Calu3 (cell line): ENCODE results near the gene PSMD5. TPM values are rescaled to one million over a fixed set of nuclear protein-coding genes. Genes with fewer than 3 reads are reported as not detected.

Experiments used
- BruUV-seq: library from RNA; stranded (reverse); fragments of 400-500 nt; replicated peaks from 2 replicates; lab custom pipeline; 2021; lab: Mats Ljungman, UMichigan
- CTCF ChIA-PET: fragments of 300-600 bp; sonication (Branson Sonifier 250); formaldehyde crosslinking; loops from one replicate; lab custom pipeline; 2022; ENCODE audit warnings: antibody characterized with exemption; lab: Charles Lee
- DNase-seq: peaks from one replicate; pipeline ENCODE4 v3.0.0; 2022
- H3K27ac Mint-ChIP-seq: one replicate; pipeline ENCODE4 v1.8.0; 2022; ENCODE audit warnings: mixed read lengths; ENCODE audit not compliant: unreplicated experiment
- H3K27me3 Mint-ChIP-seq: one replicate; pipeline ENCODE4 v1.8.0; 2022; ENCODE audit warnings: mixed read lengths; ENCODE audit not compliant: unreplicated experiment
- H3K36me3 Mint-ChIP-seq: one replicate; pipeline ENCODE4 v1.8.0; 2022; ENCODE audit warnings: mild to moderate bottlenecking, moderate library complexity, mixed read lengths; ENCODE audit not compliant: insufficient read depth, unreplicated experiment
- H3K4me1 Mint-ChIP-seq: one replicate; pipeline ENCODE4 v1.8.0; 2022; ENCODE audit warnings: mild to moderate bottlenecking, low read depth, mixed read lengths; ENCODE audit not compliant: unreplicated experiment
- H3K4me3 Mint-ChIP-seq: one replicate; pipeline ENCODE4 v1.8.0; 2022; ENCODE audit warnings: mild to moderate bottlenecking, low read depth, moderate library complexity, mixed read lengths; ENCODE audit not compliant: unreplicated experiment
- H3K9me3 Mint-ChIP-seq: one replicate; pipeline ENCODE4 v1.8.0; 2022; ENCODE audit warnings: low read depth, mixed read lengths; ENCODE audit not compliant: unreplicated experiment
- CTCF ChIP-seq: fragments of 200-600 bp; IDR thresholded peaks from one replicate; pipeline ENCODE4 v1.8.0; 2022; ENCODE audit warnings: antibody characterized with exemption; ENCODE audit not compliant: unreplicated experiment
- intact Hi-C: fragments of 100-400 bp; cut with micrococcal nuclease; formaldehyde crosslinking; loops from one replicate; pipeline ENCODE4 v1.10.0; 2022; ENCODE audit not compliant: unreplicated experiment
- total RNA-seq: library from RNA; stranded (reverse); gene quantifications from 2 replicates; pipeline ENCODE4 v1.2.3, GENCODE V29; 2022

PSMD5 gene
- total RNA-seq, 1 experiment from 2014 or later: 34.0 TPM

DNA sequence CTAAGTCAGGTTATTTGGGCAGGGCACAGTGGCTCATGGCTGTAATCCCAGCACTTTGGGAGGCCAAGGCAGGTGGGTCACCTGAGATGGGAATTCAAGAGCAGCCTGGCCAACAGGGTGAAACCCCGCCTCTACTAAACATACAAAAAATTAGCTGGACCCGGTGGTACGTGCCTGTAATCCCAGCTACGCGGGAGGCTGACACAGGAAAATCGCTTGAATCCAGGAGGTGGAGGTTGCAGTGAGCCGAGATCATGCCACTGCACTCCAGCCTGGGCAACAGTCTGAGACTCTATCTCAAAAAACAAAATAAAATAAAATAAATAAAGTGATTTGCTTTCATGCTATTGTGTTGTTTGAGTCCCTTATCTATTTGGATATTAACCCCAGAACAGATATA, 41.3 kb downstream of the PSMD5 start:
- Mint-ChIP-seq H3K27ac (no peak overlapping the region), H3K36me3 (no peaks in the 10 kb centered on the region), H3K4me1 (no peaks in the 10 kb centered on the region), H3K4me3 (no peak overlapping the region), H3K27me3 (no peaks in the 10 kb centered on the region), H3K9me3 (peaks cover 10% of the 10 kb centered on the region)
- DNase-seq: no peak
- intact Hi-C loops: no loop called here
- CTCF ChIA-PET: no interaction called here
- BruUV-seq: no TSS peak
- no peak for TF ChIP-seq CTCF

GRCh38 chr9:120792898-120793765, 49.6 kb downstream of the PSMD5 start, which contains the start of gene FBXW2:
TSS of gene FBXW2 (minus strand) at chr9:120793416. CDS start at chr9:120788258, 5,158 bp downstream.
- peak; percentile 88 for DNase-seq
- no peaks in the 10 kb centered on the region for H3K4me1 Mint-ChIP-seq
- intact Hi-C loops: no loop called here
- no peaks in the 10 kb centered on the region for H3K27me3 Mint-ChIP-seq
- peak within 1 kb of the TSS; percentile 85 for H3K4me3 Mint-ChIP-seq
- H3K27ac Mint-ChIP-seq: peak within 1 kb of the TSS; percentile 93
- no TSS peak for BruUV-seq
- CTCF ChIA-PET: no interaction called here
- H3K9me3 Mint-ChIP-seq: no peaks in the 10 kb centered on the region
- TF ChIP-seq CTCF: no peak
- H3K36me3 Mint-ChIP-seq: peaks cover 17% of the 10 kb centered on the region

DNA sequence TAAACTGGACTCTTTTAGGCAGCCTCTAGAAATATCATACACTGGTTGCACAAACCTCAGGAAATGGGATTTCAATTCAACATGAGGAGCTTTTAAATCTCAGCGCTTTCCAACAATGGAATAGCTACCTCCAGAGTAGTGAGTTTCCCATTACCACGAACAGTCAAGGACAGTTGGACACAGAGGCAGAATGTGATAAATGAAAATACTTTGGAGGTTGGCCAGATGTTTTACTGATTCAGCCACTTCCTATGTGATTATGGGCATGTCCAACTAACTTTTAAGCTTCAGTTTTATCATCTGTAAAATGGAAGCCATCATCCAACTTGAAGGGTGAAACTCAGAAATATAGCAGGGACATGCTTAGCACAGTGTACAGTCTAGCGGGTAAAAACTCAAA, 51.6 kb downstream of the PSMD5 start:
- intact Hi-C loops: no loop called here

DNA sequence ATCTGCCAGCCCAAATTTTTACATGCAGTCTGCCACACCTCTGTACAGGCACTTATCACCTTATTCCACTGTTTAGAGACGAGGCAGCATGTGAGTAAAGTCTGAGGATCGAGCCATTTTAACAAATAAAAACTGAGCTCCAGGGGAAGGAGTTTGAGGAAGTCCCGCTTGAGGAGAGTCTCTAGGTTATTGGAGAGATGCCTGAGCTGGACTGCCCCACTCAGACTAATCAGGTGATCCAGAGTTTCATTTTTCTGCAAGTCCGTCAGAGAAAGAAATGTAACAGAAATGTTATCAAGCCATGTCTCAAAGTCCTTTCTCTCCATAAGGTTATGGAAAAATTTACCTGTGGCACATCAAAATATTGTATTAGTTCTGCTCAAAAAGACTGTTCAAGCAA, 54.8 kb downstream of the PSMD5 start:
- Mint-ChIP-seq H3K4me1 (no peaks in the 10 kb centered on the region), H3K4me3 (no peak overlapping the region), H3K27ac (no peak overlapping the region), H3K36me3 (peaks cover 20% of the 10 kb centered on the region), H3K9me3 (no peaks in the 10 kb centered on the region), H3K27me3 (no peaks in the 10 kb centered on the region)
- intact Hi-C loops: no loop called here
- BruUV-seq: no TSS peak
- no peak for DNase-seq
- CTCF ChIA-PET: no interaction called here
- no peak for TF ChIP-seq CTCF

More for the DNA sequence above, 51.6 kb downstream of the PSMD5 start:
- CTCF ChIA-PET: interaction anchor here (0.5 kb wide), 1 partner anchor 8 kb away, joined by 3 read pairs; no protein-coding TSS in a partner anchor
- DNase-seq: no peak
- no peak for TF ChIP-seq CTCF
- no TSS peak for BruUV-seq
- no peaks in the 10 kb centered on the region for H3K27me3 Mint-ChIP-seq
- no peak overlapping the region for H3K27ac Mint-ChIP-seq
- H3K9me3 Mint-ChIP-seq: no peaks in the 10 kb centered on the region
- peaks cover 26% of the 10 kb centered on the region for H3K36me3 Mint-ChIP-seq
- H3K4me1 Mint-ChIP-seq: no peaks in the 10 kb centered on the region
- H3K4me3 Mint-ChIP-seq: no peak overlapping the region
